Measurements from ENCODE around the gene SPEN.
"Not testable (repeated sequence)": the region's sequence is repeated elsewhere in the genome, so short reads cannot be mapped to it uniquely, and the experiment has no call there.

SPEN gene

GRCh38 chr1:15843826-15844572, 3.5 kb upstream of the SPEN start:
- H3K4me3 ChIP-seq (ENCODE audit: low read depth, low read length) = no peak overlapping the region
- no peak for TF ChIP-seq CTCF (conservative IDR thresholded peaks at IDR 0.05; ENCODE audit: low read depth, low read length)
- DNase-seq (ENCODE audit: low read depth) = no peak

GRCh38 chr1:15846056-15846455, 1.5 kb upstream of the SPEN start:
- not testable (repeated sequence) for H3K4me3 ChIP-seq (ENCODE audit: low read depth, low read length); DNase-seq (ENCODE audit: low read depth)

GRCh38 chr1:15847893-15848142, 311 bp downstream of the SPEN start:
- no peak for DNase-seq (ENCODE audit: low read depth)
- peak overlapping the region; percentile 73 for H3K4me3 ChIP-seq (ENCODE audit: low read depth, low read length)
- no peak for TF ChIP-seq CTCF (conservative IDR thresholded peaks at IDR 0.05; ENCODE audit: low read depth, low read length)

DNA sequence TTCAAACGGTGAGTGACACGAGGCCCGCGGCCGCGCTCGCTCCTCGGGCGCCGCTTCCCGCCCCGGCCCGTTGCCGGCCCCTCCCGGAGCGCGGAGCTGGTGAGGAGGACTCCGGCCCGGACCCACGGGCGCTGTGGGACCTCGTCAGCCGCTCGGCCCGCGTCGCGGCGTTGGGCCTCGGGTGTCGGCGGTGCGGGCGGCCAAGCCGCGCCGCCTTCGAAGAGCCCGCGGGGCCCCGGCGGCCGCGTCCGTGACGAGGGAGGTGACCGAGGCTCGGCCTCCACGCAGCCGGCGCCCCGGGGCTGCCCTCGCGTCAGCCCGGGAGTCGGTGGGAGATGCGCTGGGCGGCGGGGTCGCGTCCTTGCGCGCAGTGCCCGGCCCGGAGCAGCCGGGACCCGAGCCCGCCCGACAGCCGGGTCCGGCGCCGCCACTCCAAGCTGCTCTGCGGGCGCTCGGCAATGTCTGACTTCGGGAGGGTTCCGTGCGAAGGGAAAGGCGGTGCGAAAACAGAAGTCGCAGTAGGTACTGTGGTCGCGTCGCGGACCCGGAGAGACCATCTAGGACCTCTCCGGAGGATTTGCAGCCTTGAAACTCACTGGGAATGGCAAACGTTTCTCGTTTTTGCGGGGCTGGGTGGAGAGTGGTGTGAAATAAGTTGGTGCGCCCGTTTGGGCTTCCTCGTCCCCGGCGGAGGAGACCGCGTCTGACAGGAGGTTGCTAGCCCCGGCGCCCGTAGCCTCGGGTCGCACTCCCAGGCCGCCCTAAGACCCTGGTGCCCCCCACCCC, 829 bp downstream of the SPEN start:
- TF ChIP-seq CTCF (conservative IDR thresholded peaks at IDR 0.05; ENCODE audit: low read depth, low read length) = no peak
- no peak for DNase-seq (ENCODE audit: low read depth)
- peak overlapping the region; percentile 73 for H3K4me3 ChIP-seq (ENCODE audit: low read depth, low read length)

DNA sequence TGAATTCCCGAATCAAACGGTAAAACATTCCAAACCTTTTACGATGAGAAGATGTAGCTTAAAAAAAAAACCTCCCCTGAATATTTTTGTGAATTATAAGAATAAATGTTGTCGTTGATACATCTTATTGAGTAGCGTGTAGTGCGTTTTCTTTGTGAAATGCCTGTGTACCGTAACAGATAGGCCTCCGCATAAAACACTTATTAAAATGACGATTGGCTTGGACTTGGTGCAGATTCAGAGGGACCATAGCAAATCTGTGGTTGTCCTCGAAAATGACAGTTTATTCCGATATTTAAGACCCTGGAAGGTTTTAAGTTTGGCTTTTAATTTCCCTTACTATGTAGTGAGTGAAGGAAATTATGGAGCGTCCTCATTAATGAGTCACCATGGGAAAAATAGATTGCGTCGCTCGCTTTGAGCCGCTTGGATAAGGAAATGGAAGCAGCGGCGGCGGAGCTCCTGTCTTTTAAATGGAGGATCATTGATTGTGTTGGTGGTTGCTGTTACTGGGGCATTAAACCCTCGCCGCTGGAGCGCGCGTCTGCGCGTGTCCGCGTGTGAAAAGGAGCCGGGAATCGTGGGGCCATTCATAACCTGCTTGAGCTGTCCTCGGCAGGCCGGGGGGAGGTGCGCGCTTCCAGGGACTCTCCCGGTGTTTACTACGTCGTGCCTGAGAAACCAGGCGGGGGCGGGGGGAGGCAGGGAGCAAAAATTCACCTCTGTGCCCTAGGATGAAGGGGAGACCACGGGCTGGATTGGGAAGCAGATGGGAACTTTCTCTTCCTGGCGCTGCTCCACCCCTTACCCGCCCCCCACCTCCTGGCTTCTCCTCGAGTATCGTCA, 1.6 kb downstream of the SPEN start:
- TF ChIP-seq CTCF (conservative IDR thresholded peaks at IDR 0.05; ENCODE audit: low read depth, low read length) = no peak
- peak; percentile 80 for DNase-seq (ENCODE audit: low read depth)

DNA sequence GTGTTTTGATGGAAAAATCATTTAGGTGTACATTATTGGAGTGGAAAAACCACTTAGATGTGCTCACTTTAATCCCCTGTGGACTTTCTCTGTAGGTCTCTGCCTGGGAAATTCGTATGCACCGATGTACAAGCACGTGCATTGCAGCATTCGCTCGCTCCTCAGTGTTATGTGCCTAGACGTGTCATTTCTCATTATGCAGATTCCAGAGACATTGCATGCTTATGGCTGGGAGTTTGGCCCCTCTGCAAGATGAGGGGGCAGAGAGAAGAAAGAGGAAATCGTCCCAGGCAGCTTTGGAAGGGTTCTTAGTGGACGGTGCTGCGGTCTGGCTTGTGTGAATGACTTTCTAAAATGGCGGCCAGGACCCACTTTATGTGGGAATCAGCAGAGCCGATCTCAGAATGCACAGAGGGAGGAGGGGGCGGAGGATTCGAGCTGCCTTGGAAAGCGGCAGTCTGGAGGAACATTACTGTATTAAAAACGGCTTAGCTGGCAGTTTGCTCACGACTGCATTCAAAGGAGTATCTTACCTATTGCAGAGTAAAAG, 2.3 kb downstream of the SPEN start:
- peak overlapping the region; percentile 73 for H3K4me3 ChIP-seq (ENCODE audit: low read depth, low read length)
- no peak for TF ChIP-seq CTCF (conservative IDR thresholded peaks at IDR 0.05; ENCODE audit: low read depth, low read length)
- DNase-seq (ENCODE audit: low read depth) = peak; percentile 46

More for the DNA sequence above, 1.6 kb downstream of the SPEN start:
- peak overlapping the region; percentile 73 for H3K4me3 ChIP-seq (ENCODE audit: low read depth, low read length)

- TF ChIP-seq CTCF (conservative IDR thresholded peaks at IDR 0.05; ENCODE audit: low read depth, low read length) = no peak
- peak overlapping the region; percentile 73 for H3K4me3 ChIP-seq (ENCODE audit: low read depth, low read length)
- DNase-seq (ENCODE audit: low read depth) = no peak
Measured at GRCh38 chr1:15850471-15851001, 3.0 kb downstream of the SPEN start.
